Measurements from ENCODE around the gene LEFTY1.
"Not testable (repeated sequence)": the region's sequence is repeated elsewhere in the genome, so short reads cannot be mapped to it uniquely, and the experiment has no call there.

- TF ChIP-seq, protein P1, sequence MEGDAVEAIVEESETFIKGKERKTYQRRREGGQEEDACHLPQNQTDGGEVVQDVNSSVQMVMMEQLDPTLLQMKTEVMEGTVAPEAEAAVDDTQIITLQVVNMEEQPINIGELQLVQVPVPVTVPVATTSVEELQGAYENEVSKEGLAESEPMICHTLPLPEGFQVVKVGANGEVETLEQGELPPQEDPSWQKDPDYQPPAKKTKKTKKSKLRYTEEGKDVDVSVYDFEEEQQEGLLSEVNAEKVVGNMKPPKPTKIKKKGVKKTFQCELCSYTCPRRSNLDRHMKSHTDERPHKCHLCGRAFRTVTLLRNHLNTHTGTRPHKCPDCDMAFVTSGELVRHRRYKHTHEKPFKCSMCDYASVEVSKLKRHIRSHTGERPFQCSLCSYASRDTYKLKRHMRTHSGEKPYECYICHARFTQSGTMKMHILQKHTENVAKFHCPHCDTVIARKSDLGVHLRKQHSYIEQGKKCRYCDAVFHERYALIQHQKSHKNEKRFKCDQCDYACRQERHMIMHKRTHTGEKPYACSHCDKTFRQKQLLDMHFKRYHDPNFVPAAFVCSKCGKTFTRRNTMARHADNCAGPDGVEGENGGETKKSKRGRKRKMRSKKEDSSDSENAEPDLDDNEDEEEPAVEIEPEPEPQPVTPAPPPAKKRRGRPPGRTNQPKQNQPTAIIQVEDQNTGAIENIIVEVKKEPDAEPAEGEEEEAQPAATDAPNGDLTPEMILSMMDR (IDR thresholded peaks at IDR 0.05; ENCODE audit: poor library complexity, severe bottlenecking) = not testable (repeated sequence)
- not testable (repeated sequence) for TF ChIP-seq EZH2 (IDR thresholded peaks at IDR 0.05; ENCODE audit: borderline replicate concordance, insufficient read depth, low read length, poor library complexity, severe bottlenecking); EP300 (conservative IDR thresholded peaks at IDR 0.05; ENCODE audit: poor library complexity, severe bottlenecking); TAF1 (IDR thresholded peaks at IDR 0.05; ENCODE audit: low read depth); POLR2AphosphoS5 (IDR thresholded peaks at IDR 0.05); RAD21 (conservative IDR thresholded peaks at IDR 0.05); SMC3 (conservative IDR thresholded peaks at IDR 0.05; ENCODE audit: poor library complexity); MXI1 (conservative IDR thresholded peaks at IDR 0.05; ENCODE audit: poor library complexity, severe bottlenecking)
- TF ChIP-seq, protein P2, sequence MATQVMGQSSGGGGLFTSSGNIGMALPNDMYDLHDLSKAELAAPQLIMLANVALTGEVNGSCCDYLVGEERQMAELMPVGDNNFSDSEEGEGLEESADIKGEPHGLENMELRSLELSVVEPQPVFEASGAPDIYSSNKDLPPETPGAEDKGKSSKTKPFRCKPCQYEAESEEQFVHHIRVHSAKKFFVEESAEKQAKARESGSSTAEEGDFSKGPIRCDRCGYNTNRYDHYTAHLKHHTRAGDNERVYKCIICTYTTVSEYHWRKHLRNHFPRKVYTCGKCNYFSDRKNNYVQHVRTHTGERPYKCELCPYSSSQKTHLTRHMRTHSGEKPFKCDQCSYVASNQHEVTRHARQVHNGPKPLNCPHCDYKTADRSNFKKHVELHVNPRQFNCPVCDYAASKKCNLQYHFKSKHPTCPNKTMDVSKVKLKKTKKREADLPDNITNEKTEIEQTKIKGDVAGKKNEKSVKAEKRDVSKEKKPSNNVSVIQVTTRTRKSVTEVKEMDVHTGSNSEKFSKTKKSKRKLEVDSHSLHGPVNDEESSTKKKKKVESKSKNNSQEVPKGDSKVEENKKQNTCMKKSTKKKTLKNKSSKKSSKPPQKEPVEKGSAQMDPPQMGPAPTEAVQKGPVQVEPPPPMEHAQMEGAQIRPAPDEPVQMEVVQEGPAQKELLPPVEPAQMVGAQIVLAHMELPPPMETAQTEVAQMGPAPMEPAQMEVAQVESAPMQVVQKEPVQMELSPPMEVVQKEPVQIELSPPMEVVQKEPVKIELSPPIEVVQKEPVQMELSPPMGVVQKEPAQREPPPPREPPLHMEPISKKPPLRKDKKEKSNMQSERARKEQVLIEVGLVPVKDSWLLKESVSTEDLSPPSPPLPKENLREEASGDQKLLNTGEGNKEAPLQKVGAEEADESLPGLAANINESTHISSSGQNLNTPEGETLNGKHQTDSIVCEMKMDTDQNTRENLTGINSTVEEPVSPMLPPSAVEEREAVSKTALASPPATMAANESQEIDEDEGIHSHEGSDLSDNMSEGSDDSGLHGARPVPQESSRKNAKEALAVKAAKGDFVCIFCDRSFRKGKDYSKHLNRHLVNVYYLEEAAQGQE (IDR thresholded peaks at IDR 0.05; ENCODE audit: borderline replicate concordance) = not testable (repeated sequence)
Observed at GRCh38 chr1:225836296-225836695, 52.6 kb downstream of the LEFTY1 start.
